NK-92 treated with Interleukin-12 subunit alpha and Interleukin-12 subunit beta, amount 100 ng/mL, for 24 hours (cell line): Measurements from ENCODE around the gene SERP2.

ENCODE experiments used
- DNase-seq: peaks from one replicate; lab custom pipeline; 2025; lab: John Stamatoyannopoulos, UW

SERP2 gene

GRCh38 chr13:44359983-44360375 lies 13.6 kb upstream of the SERP2 start:
- no peak for DNase-seq

DNA sequence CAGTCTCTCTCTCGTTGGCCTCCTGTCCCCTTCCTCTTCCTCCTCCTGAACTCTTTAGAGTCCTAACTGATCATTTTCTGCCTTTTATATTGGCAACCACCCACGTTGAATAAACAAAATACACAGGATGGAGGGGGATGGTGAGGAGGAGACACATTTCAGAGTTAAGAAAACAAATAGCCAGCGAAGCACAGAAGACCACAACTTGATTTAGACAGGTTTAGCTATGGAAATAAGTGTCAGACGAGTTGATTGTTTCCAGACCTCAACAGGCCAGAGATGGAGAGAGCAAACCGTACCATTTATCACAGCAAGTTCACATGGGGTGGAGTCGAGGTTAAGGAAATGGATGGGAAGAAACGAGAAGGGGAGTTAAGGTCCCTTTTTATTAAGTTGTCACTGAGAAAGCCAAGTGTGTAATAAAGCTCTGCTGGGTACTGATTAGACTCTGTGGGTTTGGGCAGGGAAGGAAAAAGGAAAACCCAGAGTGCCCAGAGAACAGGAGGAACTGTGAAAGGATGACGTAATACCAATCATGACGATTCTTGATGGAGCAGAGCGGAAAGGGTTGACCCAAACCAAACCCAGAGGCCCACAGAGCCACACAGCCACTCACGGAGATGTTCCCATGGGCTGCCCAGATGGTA lies 11.1 kb upstream of the SERP2 start:
- DNase-seq = no peak

DNA sequence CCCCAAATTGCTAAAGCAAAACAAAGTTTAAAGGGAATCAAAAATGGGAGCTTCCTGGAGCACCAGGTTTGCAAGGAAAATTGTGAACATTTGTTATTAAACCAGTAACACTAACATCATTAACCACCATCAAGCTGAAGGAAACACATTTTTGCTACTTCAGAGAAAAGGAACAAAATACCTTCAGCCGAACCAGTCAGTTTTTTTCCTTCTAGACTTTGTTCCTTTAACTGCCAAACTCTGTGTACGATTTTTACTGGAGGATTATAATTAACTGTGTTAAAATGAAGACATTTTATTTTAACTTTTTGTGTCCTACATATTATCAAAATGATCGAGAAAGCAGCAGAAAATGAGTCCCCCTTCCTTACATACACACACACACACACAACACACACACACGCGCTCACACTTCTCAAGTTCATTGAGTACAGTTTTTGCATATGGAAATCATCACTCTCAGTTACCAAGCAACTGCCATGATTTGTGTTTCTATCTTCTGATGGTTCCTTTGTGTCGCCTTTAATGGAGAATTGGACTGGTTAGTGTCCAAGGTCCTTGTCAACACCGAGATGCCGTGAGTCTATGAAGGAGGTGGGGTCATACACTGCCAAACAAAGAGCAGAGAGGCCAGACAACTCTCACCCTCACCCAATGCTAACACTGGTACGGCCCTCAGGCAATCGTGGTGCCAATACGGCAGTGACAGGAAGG lies 9.8 kb upstream of the SERP2 start:
- DNase-seq = no peak

DNA sequence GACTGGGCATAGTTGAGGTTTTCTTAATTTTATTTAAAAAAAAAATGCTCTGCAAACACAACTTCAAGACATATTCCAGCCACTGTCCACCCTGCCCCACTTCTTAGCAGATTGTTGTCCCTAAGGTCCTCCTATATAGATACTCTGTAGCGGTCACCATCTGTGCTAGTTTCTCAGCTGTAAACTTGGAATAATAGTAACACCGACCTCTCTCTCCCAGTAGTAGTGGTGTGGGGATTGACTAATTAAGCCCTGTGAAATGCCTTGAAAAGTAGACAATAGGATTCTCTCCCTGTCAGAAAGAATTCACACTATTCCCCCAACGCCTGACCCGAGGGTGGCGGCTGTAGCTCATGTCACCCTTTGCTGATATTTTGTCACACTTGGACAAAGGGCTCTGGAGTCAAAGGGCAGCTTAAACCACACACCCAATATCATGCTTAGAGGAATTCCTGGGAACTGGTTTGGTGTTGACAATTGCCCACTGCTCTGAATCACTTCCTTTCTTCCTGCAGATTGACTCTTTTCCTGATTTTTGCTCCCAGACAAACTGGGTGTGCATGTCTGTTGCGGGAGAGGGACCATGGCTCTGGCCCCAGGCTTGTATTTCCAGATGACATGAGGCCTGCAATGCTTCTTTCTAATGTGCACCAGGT lies 9.2 kb upstream of the SERP2 start:
- no peak for DNase-seq

GRCh38 chr13:44365008-44365407 lies 8.6 kb upstream of the SERP2 start:
- no peak for DNase-seq

- no peak for DNase-seq
Observed at GRCh38 chr13:44365899-44366298, 7.7 kb upstream of the SERP2 start.

- no peak for DNase-seq
Observed at GRCh38 chr13:44368062-44368591, 5.5 kb upstream of the SERP2 start.

GRCh38 chr13:44368599-44369368 lies 4.8 kb upstream of the SERP2 start:
- no peak for DNase-seq

DNA sequence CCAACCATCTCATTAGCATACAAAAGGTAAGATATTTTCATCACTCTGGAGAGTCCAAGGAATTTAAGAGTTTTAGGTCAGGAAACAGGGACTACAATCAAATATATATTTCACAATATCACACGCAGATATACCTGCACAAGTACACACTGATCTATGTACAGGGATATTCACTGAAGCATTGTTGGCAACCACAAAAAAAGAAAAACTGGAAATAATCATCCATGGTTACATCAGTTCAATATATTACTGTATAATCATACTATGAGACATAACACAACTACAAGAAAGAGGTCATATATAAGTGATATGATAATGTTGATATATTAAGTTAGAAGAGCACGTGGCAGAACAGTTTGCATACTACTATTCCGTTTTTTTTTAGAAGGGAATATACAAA lies 2.2 kb upstream of the SERP2 start:
- DNase-seq = no peak

- no peak for DNase-seq
Observed at GRCh38 chr13:44373247-44373600, 400 bp upstream of the SERP2 start.

GRCh38 chr13:44374348-44374712 lies 706 bp downstream of the SERP2 start:
- DNase-seq = no peak

- no peak for DNase-seq
Observed at GRCh38 chr13:44378277-44378676, 4.7 kb downstream of the SERP2 start.

GRCh38 chr13:44379885-44380284 lies 6.3 kb downstream of the SERP2 start:
- DNase-seq = no peak

- no peak for DNase-seq
Observed at GRCh38 chr13:44380404-44381165, 7.0 kb downstream of the SERP2 start.

GRCh38 chr13:44382635-44383145 lies 9.1 kb downstream of the SERP2 start:
- no peak for DNase-seq

DNA sequence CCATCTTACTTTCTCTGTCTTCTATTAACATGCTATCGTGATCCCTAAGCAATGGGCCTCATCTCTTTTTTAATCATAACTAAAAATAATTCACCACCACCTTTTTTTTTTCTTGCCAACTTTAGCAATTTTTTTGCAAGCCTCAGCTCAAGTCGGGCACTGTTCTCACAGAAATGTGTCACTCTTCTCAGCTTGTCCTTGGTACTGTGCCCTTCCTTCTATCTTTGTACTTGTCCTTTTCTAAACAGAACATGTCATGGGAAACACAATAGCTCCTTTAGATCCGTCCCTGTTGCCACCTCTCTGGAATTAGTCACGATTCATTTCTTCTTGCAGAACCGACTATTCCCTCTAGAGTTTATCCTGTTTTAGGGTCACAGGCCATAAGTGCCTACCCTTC lies 10.3 kb downstream of the SERP2 start:
- DNase-seq = no peak

DNA sequence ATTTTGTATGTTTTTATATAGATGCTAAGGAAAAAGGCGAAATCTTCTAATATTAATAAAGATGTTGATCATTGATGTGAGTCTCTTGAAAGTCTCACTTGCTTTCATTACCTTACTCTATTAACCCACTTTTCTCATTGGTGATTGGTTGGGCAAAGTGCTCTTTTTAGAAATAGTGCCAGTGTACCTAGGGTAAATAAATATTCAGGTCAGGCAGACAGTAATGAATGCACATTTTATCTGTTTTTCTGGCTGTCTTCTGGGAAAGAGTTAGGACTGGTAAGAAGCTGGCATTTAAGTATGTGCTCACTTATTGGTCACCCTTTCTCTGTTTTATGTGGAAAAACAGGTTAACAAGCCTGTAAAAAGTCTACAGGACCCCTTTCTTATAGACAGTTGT lies 11.2 kb downstream of the SERP2 start:
- no peak for DNase-seq

- no peak for DNase-seq
Observed at GRCh38 chr13:44385401-44385800, 11.8 kb downstream of the SERP2 start.

GRCh38 chr13:44385847-44386246 lies 12.2 kb downstream of the SERP2 start:
- no peak for DNase-seq

DNA sequence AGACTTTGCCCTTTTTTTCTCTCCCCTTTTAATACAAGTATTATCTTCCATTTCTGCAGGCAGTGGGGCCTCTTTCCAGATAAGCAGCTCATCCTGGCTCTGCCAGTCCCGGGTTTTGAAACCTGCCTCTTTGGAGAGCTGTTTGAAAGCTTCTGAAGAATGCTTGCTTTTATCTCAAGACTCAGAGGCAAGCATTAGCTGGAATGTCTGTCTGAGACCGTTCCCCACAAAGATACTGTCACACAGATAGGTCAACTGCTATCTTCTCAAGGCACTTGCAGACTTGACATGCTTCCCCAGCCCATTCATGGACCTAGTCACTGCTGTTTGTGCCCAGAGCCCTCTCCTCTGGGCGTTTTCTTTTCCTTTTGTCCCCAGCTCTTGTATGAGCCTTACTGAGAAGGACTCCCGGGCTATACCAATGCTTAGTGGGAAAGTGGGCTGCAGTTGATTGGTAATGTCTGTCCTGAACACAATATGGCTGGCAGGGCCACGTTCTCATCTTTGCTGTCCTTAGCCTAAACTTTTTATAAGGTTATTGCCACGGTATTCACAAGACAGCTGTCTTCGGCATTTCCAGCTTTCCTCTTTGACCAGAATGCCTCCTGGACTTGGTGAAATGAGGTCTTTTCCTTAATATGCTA lies 13.4 kb downstream of the SERP2 start:
- DNase-seq = no peak

DNA sequence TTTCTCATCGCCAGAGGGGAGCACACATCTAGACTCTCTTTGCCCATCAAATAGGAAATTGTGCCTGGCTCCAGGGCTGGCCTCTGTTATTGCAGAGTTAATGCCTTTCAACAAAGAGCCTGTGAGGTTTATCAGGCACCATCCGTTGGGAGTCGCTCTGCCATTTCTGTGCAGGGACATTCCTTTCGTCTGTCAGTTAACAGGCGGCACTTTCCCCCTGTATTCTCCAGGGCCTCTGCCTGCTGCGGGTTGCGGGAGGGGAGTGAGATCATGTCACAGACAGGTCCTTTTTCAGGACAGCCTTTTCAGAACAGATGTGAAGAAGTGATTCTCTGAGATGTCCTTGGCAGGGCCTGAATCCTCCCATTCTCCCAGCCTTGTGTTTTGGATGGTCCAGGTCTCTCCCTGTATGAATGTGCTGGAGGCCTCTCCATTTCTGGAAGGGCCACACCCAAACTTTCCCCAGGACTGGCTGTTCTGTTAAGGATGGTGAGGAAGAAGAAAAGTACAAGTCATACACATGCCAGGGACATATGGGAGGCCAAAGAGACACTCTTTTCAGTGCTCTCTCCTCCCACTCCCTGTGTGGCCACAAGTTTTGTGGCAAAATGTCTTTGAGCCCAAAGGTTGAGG lies 14.9 kb downstream of the SERP2 start:
- DNase-seq = no peak
